HG03575 (cell line): ENCODE data around the gene CLTCL1.
"Not testable (repeated sequence)": the region's sequence is repeated elsewhere in the genome, so short reads cannot be mapped to it uniquely, and the experiment has no call there.

Experiments used
- ATAC-seq: cut with Tn5 transposase; IDR thresholded peaks from one replicate; pipeline ENCODE4 v1.9.1; 2021; ENCODE audit not compliant: unreplicated experiment, insufficient number of reproducible peaks, low FRiP score; ENCODE audit errors: extremely low read depth

Gene CLTCL1

GRCh38 chr22:19202799-19203186, 88.7 kb downstream of the CLTCL1 start:
- ATAC-seq, result not testable (repeated sequence)

GRCh38 chr22:19201869-19202798, 89.4 kb downstream of the CLTCL1 start:
- ATAC-seq, result no peak

GRCh38 chr22:19201130-19201868, 90.2 kb downstream of the CLTCL1 start:
- no peak for ATAC-seq

GRCh38 chr22:19199479-19199878, 92.0 kb downstream of the CLTCL1 start:
- ATAC-seq, result no peak

GRCh38 chr22:19197997-19198865, 93.3 kb downstream of the CLTCL1 start:
- ATAC-seq, result no peak

GRCh38 chr22:19196841-19197612, 94.5 kb downstream of the CLTCL1 start:
- ATAC-seq, result no peak

- ATAC-seq, result no peak
Observed at GRCh38 chr22:19195796-19196731, 95.5 kb downstream of the CLTCL1 start.

GRCh38 chr22:19194766-19195536, 96.6 kb downstream of the CLTCL1 start:
- no peak for ATAC-seq

- no peak for ATAC-seq
Observed at GRCh38 chr22:19193879-19194278, 97.6 kb downstream of the CLTCL1 start.

GRCh38 chr22:19187716-19188563, 103.6 kb downstream of the CLTCL1 start:
- no peak for ATAC-seq

- no peak for ATAC-seq
Observed at GRCh38 chr22:19184276-19184997, 107.1 kb downstream of the CLTCL1 start.

GRCh38 chr22:19183216-19183615, 108.3 kb downstream of the CLTCL1 start:
- ATAC-seq, result no peak

- no peak for ATAC-seq
Observed at GRCh38 chr22:19182472-19183157, 108.9 kb downstream of the CLTCL1 start.

GRCh38 chr22:19181786-19182471, 109.6 kb downstream of the CLTCL1 start:
- ATAC-seq, result no peak
